Body of pancreas (tissue), 4 donors: ENCODE data around the gene SH3PXD2A. TPM values are rescaled to one million over a fixed set of nuclear protein-coding genes. Genes with fewer than 3 reads are reported as not detected.
A peak's percentile ranks its signal among the peaks of the same experiment; 100 is the strongest.
"Not testable (repeated sequence)": the region's sequence is repeated elsewhere in the genome, so short reads cannot be mapped to it uniquely, and the experiment has no call there.

Experiments
- ATAC-seq: fragments of 150-250 bp; one replicate; pipeline ENCODE4 v1.9.1; 2016
- DNase-seq, 4 donors: peaks; one replicate each; pipeline ENCODE4 v3.0.0-alpha.2; 2019
- H3K27ac ChIP-seq, 4 donors: fragments of 200-600 bp; sonication (generic); 1 replicate in 3 of 4; 2 replicates in 1 of 4; pipeline versions ENCODE4 v1.5.1 to v1.6.1; 2016 to 2019; ENCODE audit warnings: mild to moderate bottlenecking in 1 of 4, mixed read lengths in 1 of 4, moderate library complexity in 1 of 4
- H3K27me3 ChIP-seq, 2 donors: fragments of 200-600 bp; sonication (generic); one replicate each; pipeline ENCODE4 v1.6.0; 2016; ENCODE audit warnings: mild to moderate bottlenecking in 1 of 2
- H3K36me3 ChIP-seq, 2 donors: fragments of 200-600 bp; sonication (generic); replicated peaks in 1 of 2; 2 replicates each; pipeline ENCODE4 v1.5.1; 2016; ENCODE audit warnings: low read depth in 2 of 2; ENCODE audit not compliant: insufficient read depth in 1 of 2
- H3K4me1 ChIP-seq: fragments of 200-600 bp; sonication (generic); one replicate; pipeline ENCODE4 v1.6.0; 2016
- H3K4me3 ChIP-seq, 2 donors: fragments of 200-600 bp; sonication (generic); 1 replicate in 1 of 2; 2 replicates in 1 of 2; pipeline ENCODE4 v1.5.1; 2016 to 2019
- H3K9me3 ChIP-seq, 3 donors: fragments of 200-600 bp; sonication (generic); 1 replicate in 2 of 3; 2 replicates in 1 of 3; pipeline ENCODE4 v1.5.1; 2016
- CTCF ChIP-seq, 7 experiments: fragments of 450-650 bp in 4 of 7; fragments of 200-600 bp in 3 of 7; sonication (generic) in 3 of 7; IDR thresholded peaks; one replicate each; pipeline ENCODE4 v1.5.1; 2016 to 2019; ENCODE audit warnings: antibody characterized with exemption in 7 of 7
- POLR2A ChIP-seq, 3 donors: fragments of 450-650 bp; IDR thresholded peaks; one replicate each; pipeline ENCODE4 v1.6.1; 2016; ENCODE audit warnings: antibody characterized with exemption in 3 of 3, mild to moderate bottlenecking in 2 of 3
- WGBS, 2 donors: methylation state at CpG; one replicate each; pipeline ENCODE4 v1.1.5; 2017; 5-methylcytosine and 5-hydroxymethylcytosine counted together
- intact Hi-C: fragments of 100-400 bp; cut with DNase I; formaldehyde crosslinking; loops from one replicate; pipeline ENCODE4 v1.15.1; 2023
- total RNA-seq, 2 donors: library from RNA; depleted of rRNA; stranded (reverse); fragments of >200 nt; gene quantifications; one replicate each; pipeline ENCODE4 v1.1.0, GENCODE V29; 2016

The SH3PXD2A gene
- total RNA-seq, 2 donors from 2014 or later, result 7.3 to 9.9 TPM

GRCh38 chr10:103761075-103761920 lies 94.1 kb downstream of the SH3PXD2A start:
- ATAC-seq (peak; percentile 47), DNase-seq (peak in 1 of 4 donors; percentile 25)
- H3K27me3 ChIP-seq, result no peaks in the 10 kb centered on the region
- no peaks in the 10 kb centered on the region for H3K36me3 ChIP-seq
- peaks cover 18% of the 10 kb centered on the region for H3K4me1 ChIP-seq
- H3K4me3 ChIP-seq, result no peak overlapping the region
- 55 to 57% methylated on average over 6 to 7 of the region's 7 CpGs for WGBS, 2 donors
- intact Hi-C loops, result no loop called here
- TF ChIP-seq CTCF (IDR thresholded peaks at IDR 0.05) (peak in 3 of 7 experiments; percentile 12 to 30 (median 19)), POLR2A (IDR thresholded peaks at IDR 0.05) (no peak)
- peak overlapping the region in 3 of 4 donors; percentile 32 to 33 (median 33) for H3K27ac ChIP-seq
- H3K9me3 ChIP-seq, result no peaks in the 10 kb centered on the region

GRCh38 chr10:103760233-103760632 lies 95.1 kb downstream of the SH3PXD2A start:
- ATAC-seq, H3K4me3 ChIP-seq, H3K36me3 ChIP-seq, intact Hi-C loops, H3K27me3 ChIP-seq, H3K9me3 ChIP-seq, DNase-seq: not testable (repeated sequence)
- Histone ChIP-seq H3K4me1 (peaks cover 18% of the 10 kb centered on the region), H3K27ac (peak overlapping the region in 2 of 4 donors; percentile 20 to 50)
- 96 to 99% methylated on average over 3 of the region's 3 CpGs for WGBS, 2 donors

DNA sequence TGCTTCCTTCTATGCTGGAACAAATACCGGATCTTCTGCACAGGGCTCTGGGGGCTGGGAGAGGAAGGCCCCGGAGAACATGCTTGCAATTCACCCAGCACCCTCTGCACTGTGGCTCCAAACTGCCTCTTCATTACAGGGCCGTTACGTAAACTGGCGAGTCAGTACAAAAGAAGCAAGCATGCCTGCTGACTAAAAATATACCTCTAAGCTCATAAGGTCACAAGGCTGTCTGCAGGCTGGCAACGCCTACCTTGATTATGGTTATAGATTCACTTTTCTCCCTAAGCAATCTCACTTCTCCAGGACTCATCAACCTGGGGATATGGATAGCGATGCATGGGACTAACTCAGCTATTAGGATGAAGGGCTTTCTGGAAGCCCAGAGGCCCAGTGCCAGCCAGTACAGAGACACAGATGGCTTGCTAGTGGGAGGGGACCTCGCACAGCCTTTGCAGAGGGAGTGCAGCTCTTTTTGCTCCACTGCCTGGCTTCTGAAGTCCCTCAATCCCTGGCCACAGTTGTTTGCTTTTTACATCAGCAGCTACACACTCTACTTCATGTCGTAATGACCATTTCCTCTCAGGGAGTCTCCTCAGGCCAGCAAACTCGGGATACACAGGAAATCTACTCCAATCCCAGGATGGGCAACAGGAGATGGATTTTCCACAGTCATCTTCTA lies 96.1 kb downstream of the SH3PXD2A start:
- H3K27me3 ChIP-seq, result no peaks in the 10 kb centered on the region
- DNase-seq (peak in 1 of 4 donors; percentile 66), ATAC-seq (no peak)
- H3K4me1 ChIP-seq, result peaks cover 18% of the 10 kb centered on the region
- TF ChIP-seq CTCF (IDR thresholded peaks at IDR 0.05) (peak in 1 of 7 experiments; percentile 4), POLR2A (IDR thresholded peaks at IDR 0.05) (no peak)
- no peaks in the 10 kb centered on the region for H3K9me3 ChIP-seq
- intact Hi-C loops, result no loop called here
- no peaks in the 10 kb centered on the region for H3K36me3 ChIP-seq
- WGBS, 2 donors, result 56 to 67% methylated on average over 8 to 10 of the region's 10 CpGs
- no peak overlapping the region for H3K4me3 ChIP-seq
- peak overlapping the region in 3 of 4 donors; percentile 4 to 53 (median 50) for H3K27ac ChIP-seq

GRCh38 chr10:103758294-103758681 lies 97.1 kb downstream of the SH3PXD2A start:
- DNase-seq (no peak), ATAC-seq (no peak)
- Histone ChIP-seq H3K9me3 (no peaks in the 10 kb centered on the region), H3K4me3 (no peak overlapping the region), H3K27me3 (no peaks in the 10 kb centered on the region), H3K4me1 (peaks cover 18% of the 10 kb centered on the region), H3K27ac (peak overlapping the region in 2 of 4 donors; percentile 10 to 50), H3K36me3 (no peaks in the 10 kb centered on the region)
- WGBS, 2 donors, result 76 to 87% methylated on average over 2 of the region's 2 CpGs
- intact Hi-C loops, result no loop called here
- no peak for TF ChIP-seq CTCF (IDR thresholded peaks at IDR 0.05)
- no peak for TF ChIP-seq POLR2A (IDR thresholded peaks at IDR 0.05)

GRCh38 chr10:103757531-103758293 lies 97.7 kb downstream of the SH3PXD2A start:
- Histone ChIP-seq H3K27me3 (no peaks in the 10 kb centered on the region), H3K9me3 (no peaks in the 10 kb centered on the region), H3K27ac (peak overlapping the region in 1 of 4 donors; percentile 10), H3K36me3 (no peaks in the 10 kb centered on the region), H3K4me3 (no peak overlapping the region), H3K4me1 (peaks cover 18% of the 10 kb centered on the region)
- WGBS, 2 donors, result 64 to 77% methylated on average over 15 to 18 of the region's 18 CpGs
- no peak for TF ChIP-seq POLR2A (IDR thresholded peaks at IDR 0.05)
- no peak for TF ChIP-seq CTCF (IDR thresholded peaks at IDR 0.05)
- DNase-seq (peak in 3 of 4 donors; percentile 22 to 71 (median 31)), ATAC-seq (no peak)
- intact Hi-C loops, result no loop called here
